PC-9 (cell line): ENCODE measurements around the gene AP4B1. TPM values are rescaled to one million over a fixed set of nuclear protein-coding genes. Genes with fewer than 3 reads are reported as not detected.

Experiments
- BruUV-seq: library from RNA; stranded (reverse); fragments of 400-500 nt; replicated peaks from 2 replicates; lab custom pipeline; 2021; lab: Mats Ljungman, UMichigan
- CTCF ChIA-PET: fragments of 300-600 bp; sonication (Branson Sonifier 250); formaldehyde crosslinking; loops from one replicate; lab custom pipeline; 2022; ENCODE audit warnings: antibody characterized with exemption; lab: Charles Lee
- POLR2A ChIA-PET: fragments of 300-600 bp; sonication (Branson Sonifier 250); formaldehyde crosslinking; loops from one replicate; lab custom pipeline; 2022; ENCODE audit warnings: antibody characterized with exemption; ENCODE audit not compliant: unreplicated experiment; lab: Charles Lee
- DNase-seq, 2 experiments: peaks; one replicate each; pipeline versions ENCODE4 v3.0.0 to v3.0.0-alpha.2; 2015 to 2022; ENCODE audit warnings: mixed read lengths in 1 of 2
- H2AFZ ChIP-seq: fragments of 200-600 bp; sonication (generic); 2 replicates; pipeline ENCODE4 v1.8.1; 2017; ENCODE audit warnings: antibody characterized with exemption
- H3F3A ChIP-seq: fragments of 200-600 bp; sonication (generic); 2 replicates; pipeline ENCODE4 v1.8.1; 2017; ENCODE audit warnings: antibody characterized with exemption, mild to moderate bottlenecking, low read depth; ENCODE audit not compliant: insufficient read depth
- H3K27ac ChIP-seq: fragments of 200-600 bp; sonication (generic); 2 replicates; pipeline ENCODE4 v1.6.1; 2016; ENCODE audit warnings: mixed run types
- H3K27me3 ChIP-seq: fragments of 200-600 bp; sonication (generic); 2 replicates; pipeline ENCODE4 v1.6.1; 2016; ENCODE audit warnings: low read depth, mixed run types; ENCODE audit not compliant: insufficient read depth
- H3K36me3 ChIP-seq: fragments of 200-600 bp; sonication (generic); 2 replicates; pipeline ENCODE4 v1.6.1; 2016; ENCODE audit warnings: low read depth, mixed run types
- H3K4me1 ChIP-seq: fragments of 200-600 bp; sonication (generic); replicated peaks from 2 replicates; pipeline ENCODE4 v1.6.1; 2016; ENCODE audit warnings: mixed run types; ENCODE audit not compliant: insufficient read depth
- H3K4me2 ChIP-seq: fragments of 200-600 bp; sonication (generic); 2 replicates; pipeline ENCODE4 v1.6.1; 2017; ENCODE audit warnings: mixed run types
- H3K4me3 ChIP-seq: fragments of 200-600 bp; sonication (generic); 2 replicates; pipeline ENCODE4 v1.6.1; 2016; ENCODE audit warnings: mixed run types
- H3K79me2 ChIP-seq: fragments of 200-600 bp; sonication (generic); 2 replicates; pipeline ENCODE4 v1.6.1; 2017; ENCODE audit warnings: low read depth, mixed run types
- H3K9me2 ChIP-seq: fragments of 200-600 bp; sonication (generic); 2 replicates; pipeline ENCODE4 v1.8.1; 2017; ENCODE audit warnings: mild to moderate bottlenecking; ENCODE audit not compliant: insufficient read depth
- H3K9me3 ChIP-seq: fragments of 200-600 bp; sonication (generic); 2 replicates; pipeline ENCODE4 v1.8.1; 2016; ENCODE audit warnings: low read depth; ENCODE audit not compliant: insufficient read depth
- H4K20me1 ChIP-seq: fragments of 200-600 bp; sonication (generic); 2 replicates; pipeline ENCODE4 v1.8.1; 2017; ENCODE audit not compliant: insufficient read depth
- EZH2 ChIP-seq: fragments of 200-600 bp; sonication (generic); IDR thresholded peaks from 2 replicates; pipeline ENCODE4 v1.8.0; 2017; ENCODE audit warnings: antibody characterized with exemption, low read depth
- intact Hi-C: fragments of 100-400 bp; cut with micrococcal nuclease; formaldehyde crosslinking; loops from one replicate; pipeline ENCODE4 v1.10.0; 2022; ENCODE audit not compliant: unreplicated experiment
- total RNA-seq: library from RNA; stranded (reverse); gene quantifications from 2 replicates; pipeline ENCODE4 v1.2.3, GENCODE V29; 2021
- TF ChIP-seq, protein P1 (sequence below): fragments of 200-600 bp; sonication (generic); conservative IDR thresholded peaks from 2 replicates; pipeline ENCODE4 v1.6.1; 2017; ENCODE audit warnings: mixed run types, antibody characterized with exemption, mild to moderate bottlenecking, moderate library complexity

AP4B1 gene
- total RNA-seq, 1 experiment from 2014 or later = 11.7 TPM

GRCh38 chr1:113928187-113928930 is 23.8 kb upstream of the AP4B1 start:
- Histone ChIP-seq H3K79me2 (peaks cover 37% of the 10 kb centered on the region), H3K9me2 (no peaks in the 10 kb centered on the region; the same call in 1 of the 2 replicates), H3K27ac (peak overlapping the region; percentile 61), H3K9me3 (no peaks in the 10 kb centered on the region), H3K36me3 (no peaks in the 10 kb centered on the region), H3K4me3 (peak overlapping the region; percentile 93), H2AFZ (peak overlapping the region; percentile 98), H4K20me1 (peaks cover 17% of the 10 kb centered on the region), H3K4me2 (peak overlapping the region; percentile 84), H3K4me1 (peaks cover 33% of the 10 kb centered on the region), H3F3A (peaks cover 24% of the 10 kb centered on the region; the same call in 1 of the 2 replicates), H3K27me3 (no peaks in the 10 kb centered on the region)
- CTCF ChIA-PET = interaction anchor here (0.7 to 1.2 kb wide), 2 partner anchors 23 to 58 kb away, joined by 3 to 5 read pairs; partner anchors contain the start of gene DCLRE1B
- no peak for TF ChIP-seq EZH2
- TF ChIP-seq, protein P1, sequence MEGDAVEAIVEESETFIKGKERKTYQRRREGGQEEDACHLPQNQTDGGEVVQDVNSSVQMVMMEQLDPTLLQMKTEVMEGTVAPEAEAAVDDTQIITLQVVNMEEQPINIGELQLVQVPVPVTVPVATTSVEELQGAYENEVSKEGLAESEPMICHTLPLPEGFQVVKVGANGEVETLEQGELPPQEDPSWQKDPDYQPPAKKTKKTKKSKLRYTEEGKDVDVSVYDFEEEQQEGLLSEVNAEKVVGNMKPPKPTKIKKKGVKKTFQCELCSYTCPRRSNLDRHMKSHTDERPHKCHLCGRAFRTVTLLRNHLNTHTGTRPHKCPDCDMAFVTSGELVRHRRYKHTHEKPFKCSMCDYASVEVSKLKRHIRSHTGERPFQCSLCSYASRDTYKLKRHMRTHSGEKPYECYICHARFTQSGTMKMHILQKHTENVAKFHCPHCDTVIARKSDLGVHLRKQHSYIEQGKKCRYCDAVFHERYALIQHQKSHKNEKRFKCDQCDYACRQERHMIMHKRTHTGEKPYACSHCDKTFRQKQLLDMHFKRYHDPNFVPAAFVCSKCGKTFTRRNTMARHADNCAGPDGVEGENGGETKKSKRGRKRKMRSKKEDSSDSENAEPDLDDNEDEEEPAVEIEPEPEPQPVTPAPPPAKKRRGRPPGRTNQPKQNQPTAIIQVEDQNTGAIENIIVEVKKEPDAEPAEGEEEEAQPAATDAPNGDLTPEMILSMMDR = no peak
- POLR2A ChIA-PET = interaction anchor here (0.5 to 1.0 kb wide), 3 partner anchors 23 to 332 kb away, joined by 4 to 30 read pairs (median 6); partner anchors contain the start of genes AP4B1 and DCLRE1B
- BruUV-seq = no TSS peak
- intact Hi-C loops = no loop called here
- DNase-seq = peak in 1 of 2 experiments; percentile 72

DNA sequence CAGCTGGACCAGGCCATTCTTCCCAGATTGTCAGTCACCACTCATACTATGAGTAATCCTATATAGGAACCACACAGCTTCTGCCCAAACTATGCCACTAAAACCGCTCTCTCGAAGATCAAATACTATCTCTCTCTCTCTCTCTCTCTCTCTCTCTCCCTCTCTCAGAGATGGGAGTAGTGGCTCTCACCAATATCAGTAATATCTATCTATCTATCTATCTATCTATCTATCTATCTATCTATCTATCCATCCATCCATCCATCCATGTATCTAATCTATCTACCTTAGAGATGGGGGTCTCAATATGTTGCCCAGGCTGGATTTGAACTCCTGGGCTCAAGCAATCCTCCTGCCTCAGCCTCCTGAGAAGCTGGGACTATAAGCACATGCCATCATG is 19.9 kb upstream of the AP4B1 start:
- Histone ChIP-seq H3K9me2 (no peaks in the 10 kb centered on the region; the same call in 1 of the 2 replicates), H2AFZ (no peak overlapping the region), H3K79me2 (no peaks in the 10 kb centered on the region), H3K27ac (no peak overlapping the region), H3K4me2 (no peak overlapping the region), H3K27me3 (no peaks in the 10 kb centered on the region), H3K9me3 (no peaks in the 10 kb centered on the region), H4K20me1 (no peaks in the 10 kb centered on the region), H3K36me3 (no peaks in the 10 kb centered on the region), H3K4me3 (no peak overlapping the region), H3K4me1 (peaks cover 13% of the 10 kb centered on the region), H3F3A (peaks cover 7% of the 10 kb centered on the region; the same call in 1 of the 2 replicates)
- no peak for DNase-seq
- ChIA-PET POLR2A (interaction anchor here (0.6 kb wide), 1 partner anchor 865 kb away, joined by 4 read pairs; no protein-coding TSS in a partner anchor), CTCF (interaction anchor here (1.1 kb wide), 1 partner anchor 9 kb away, joined by 4 read pairs; no protein-coding TSS in a partner anchor)
- BruUV-seq = no TSS peak
- TF ChIP-seq, protein P1 = no peak
- TF ChIP-seq EZH2 = no peak
- intact Hi-C loops = no loop called here

DNA sequence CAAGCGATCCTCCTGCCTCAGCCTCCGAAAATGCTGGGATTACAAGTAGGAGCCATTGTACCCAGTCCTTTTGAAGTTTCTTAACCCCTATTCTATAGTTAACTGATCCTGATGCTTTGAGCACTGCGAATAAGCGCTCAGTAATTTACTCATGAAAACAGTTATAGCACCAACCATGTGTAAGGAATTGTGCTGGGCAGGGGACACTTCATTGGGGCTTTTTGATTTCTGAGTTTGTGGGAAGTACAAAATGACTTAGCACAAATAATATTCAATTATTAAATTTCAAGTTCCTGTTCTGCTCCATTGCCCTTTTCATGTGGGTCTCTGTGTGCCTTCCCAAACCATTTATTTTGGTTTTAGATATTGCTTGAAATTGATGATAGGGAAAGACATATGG is 18.4 kb upstream of the AP4B1 start:
- ChIA-PET POLR2A (no interaction called here), CTCF (no interaction called here)
- Histone ChIP-seq H3K79me2 (no peaks in the 10 kb centered on the region), H3K9me2 (no peaks in the 10 kb centered on the region; the same call in 1 of the 2 replicates), H3K4me3 (no peak overlapping the region), H2AFZ (no peak overlapping the region), H3K9me3 (no peaks in the 10 kb centered on the region), H3K27me3 (no peaks in the 10 kb centered on the region), H4K20me1 (no peaks in the 10 kb centered on the region), H3K36me3 (no peaks in the 10 kb centered on the region), H3K4me1 (peaks cover 6% of the 10 kb centered on the region), H3F3A (peaks cover 7% of the 10 kb centered on the region; the same call in 1 of the 2 replicates), H3K27ac (no peak overlapping the region), H3K4me2 (no peak overlapping the region)
- intact Hi-C loops = no loop called here
- no TSS peak for BruUV-seq
- TF ChIP-seq, protein P1 = no peak
- TF ChIP-seq EZH2 = no peak
- DNase-seq = no peak
